Duodenal mucosa (tissue), 2 donors: ENCODE results near the gene HNRNPM.

Experiments used
- H3K27ac ChIP-seq: one replicate; pipeline ENCODE4 v1.7.0; 2013; ENCODE audit warnings: low read depth, low read length
- H3K27me3 ChIP-seq, 2 donors: one replicate each; pipeline ENCODE4 v1.7.0; 2013; ENCODE audit warnings: low read length in 2 of 2, control low read depth in 1 of 2; ENCODE audit not compliant: insufficient read depth in 2 of 2, control insufficient read depth in 1 of 2
- H3K36me3 ChIP-seq, 2 donors: one replicate each; pipeline ENCODE4 v1.7.0; 2013; ENCODE audit warnings: low read length in 2 of 2, control low read depth in 1 of 2; ENCODE audit not compliant: insufficient read depth in 2 of 2, control insufficient read depth in 1 of 2
- H3K4me1 ChIP-seq, 2 donors: one replicate each; pipeline ENCODE4 v1.7.0; 2013; ENCODE audit warnings: low read length in 2 of 2, control low read depth in 1 of 2; ENCODE audit not compliant: insufficient read depth in 2 of 2, control insufficient read depth in 1 of 2
- H3K4me3 ChIP-seq, 2 donors: one replicate each; pipeline ENCODE4 v1.7.0; 2013; ENCODE audit warnings: low read length in 2 of 2, low read depth in 1 of 2
- H3K9ac ChIP-seq, 2 donors: one replicate each; pipeline ENCODE4 v1.7.0; 2013; ENCODE audit warnings: low read length in 2 of 2, low read depth in 1 of 2
- H3K9me3 ChIP-seq, 2 donors: one replicate each; pipeline ENCODE4 v1.7.0; 2013; ENCODE audit warnings: low read length in 2 of 2, control low read depth in 1 of 2; ENCODE audit not compliant: control insufficient read depth in 1 of 2

HNRNPM gene

GRCh38 chr19:8449830-8450229 lies 5.1 kb downstream of the HNRNPM start:
- peak overlapping the region in 1 of 2 donors; percentile 1 for H3K4me3 ChIP-seq
- no peaks in the 10 kb centered on the region for H3K27me3 ChIP-seq
- no peak overlapping the region for H3K9ac ChIP-seq
- peaks cover 51% of the 10 kb centered on the region in 2 donors for H3K4me1 ChIP-seq
- no peaks in the 10 kb centered on the region for H3K9me3 ChIP-seq
- H3K36me3 ChIP-seq: peaks cover 0 to 10% of the 10 kb centered on the region in 2 donors
- H3K27ac ChIP-seq: no peak overlapping the region

- no peaks in the 10 kb centered on the region for H3K9me3 ChIP-seq
Observed at GRCh38 chr19:8451377-8451776, 6.6 kb downstream of the HNRNPM start.

DNA sequence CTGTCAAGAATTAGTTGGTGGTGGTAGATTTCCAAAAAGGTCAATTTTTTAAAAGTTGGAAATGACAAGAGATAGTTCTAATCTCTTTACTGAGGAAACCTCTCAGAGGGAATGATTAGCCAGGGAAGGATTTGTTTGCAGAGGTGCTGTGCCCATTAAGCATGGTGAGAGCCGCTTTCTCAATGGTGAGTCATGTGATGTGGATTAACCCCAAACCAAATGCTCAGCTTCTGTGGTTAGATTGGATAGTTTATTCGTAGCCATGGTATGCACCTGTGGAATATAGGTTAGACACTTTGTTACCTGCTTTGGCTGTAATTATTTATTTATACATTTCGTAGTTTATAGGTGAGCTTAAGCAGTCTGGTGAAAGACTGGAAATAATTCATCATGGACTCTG lies 7.1 kb downstream of the HNRNPM start:
- Histone ChIP-seq H3K4me3 (no peak overlapping the region), H3K36me3 (peaks cover 16 to 27% of the 10 kb centered on the region in 2 donors), H3K9me3 (no peaks in the 10 kb centered on the region), H3K27me3 (no peaks in the 10 kb centered on the region), H3K9ac (no peak overlapping the region), H3K27ac (no peak overlapping the region), H3K4me1 (peaks cover 37 to 39% of the 10 kb centered on the region in 2 donors)

More at GRCh38 chr19:8451377-8451776, 6.6 kb downstream of the HNRNPM start:
- Histone ChIP-seq H3K36me3 (peaks cover 11 to 22% of the 10 kb centered on the region in 2 donors), H3K4me1 (peaks cover 42 to 44% of the 10 kb centered on the region in 2 donors), H3K9ac (no peak overlapping the region), H3K4me3 (no peak overlapping the region), H3K27me3 (no peaks in the 10 kb centered on the region), H3K27ac (no peak overlapping the region)

GRCh38 chr19:8452446-8453123 lies 7.8 kb downstream of the HNRNPM start:
- H3K4me1 ChIP-seq: peaks cover 31 to 33% of the 10 kb centered on the region in 2 donors
- H3K4me3 ChIP-seq: no peak overlapping the region
- no peak overlapping the region for H3K27ac ChIP-seq

DNA sequence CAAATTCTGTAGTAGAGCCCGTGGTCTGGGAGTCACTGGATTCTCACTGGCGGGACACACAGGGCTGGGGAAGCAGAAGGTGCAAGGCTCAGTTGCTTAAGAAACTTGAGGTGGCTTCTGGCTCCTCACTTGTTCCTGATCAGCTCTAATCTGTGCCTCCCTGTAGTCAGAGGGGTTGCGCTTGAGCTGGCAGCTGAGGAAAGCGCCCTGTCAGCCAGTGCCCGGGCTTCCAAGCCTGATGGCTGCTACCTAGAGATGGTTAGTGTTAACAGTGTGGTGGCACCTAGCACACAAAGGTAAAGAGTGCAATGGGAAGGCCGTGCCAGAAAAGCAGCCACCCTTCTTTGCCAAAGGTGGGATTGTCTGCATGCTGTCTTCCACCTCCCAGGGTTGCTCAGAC lies 8.8 kb downstream of the HNRNPM start:
- Histone ChIP-seq H3K36me3 (peaks cover 18 to 31% of the 10 kb centered on the region in 2 donors), H3K4me3 (no peak overlapping the region), H3K9me3 (no peaks in the 10 kb centered on the region), H3K4me1 (peaks cover 33 to 41% of the 10 kb centered on the region in 2 donors), H3K27ac (no peak overlapping the region), H3K9ac (no peak overlapping the region), H3K27me3 (no peaks in the 10 kb centered on the region)

More at GRCh38 chr19:8452446-8453123, 7.8 kb downstream of the HNRNPM start:
- H3K9me3 ChIP-seq: no peaks in the 10 kb centered on the region
- no peak overlapping the region for H3K9ac ChIP-seq
- H3K36me3 ChIP-seq: peaks cover 18 to 31% of the 10 kb centered on the region in 2 donors
- no peaks in the 10 kb centered on the region for H3K27me3 ChIP-seq

- peaks cover 18 to 34% of the 10 kb centered on the region in 2 donors for H3K36me3 ChIP-seq
- H3K4me3 ChIP-seq: no peak overlapping the region
- peaks cover 31 to 40% of the 10 kb centered on the region in 2 donors for H3K4me1 ChIP-seq
- H3K27me3 ChIP-seq: no peaks in the 10 kb centered on the region
- no peaks in the 10 kb centered on the region for H3K9me3 ChIP-seq
- no peak overlapping the region for H3K9ac ChIP-seq
- no peak overlapping the region for H3K27ac ChIP-seq
Observed at GRCh38 chr19:8454218-8454617, 9.4 kb downstream of the HNRNPM start.

- Histone ChIP-seq H3K4me3 (no peak overlapping the region), H3K9me3 (no peaks in the 10 kb centered on the region), H3K4me1 (peaks cover 31 to 41% of the 10 kb centered on the region in 2 donors), H3K36me3 (peaks cover 18 to 37% of the 10 kb centered on the region in 2 donors), H3K27me3 (no peaks in the 10 kb centered on the region), H3K27ac (no peak overlapping the region), H3K9ac (no peak overlapping the region)
Observed at GRCh38 chr19:8455018-8455417, 10.2 kb downstream of the HNRNPM start.

DNA sequence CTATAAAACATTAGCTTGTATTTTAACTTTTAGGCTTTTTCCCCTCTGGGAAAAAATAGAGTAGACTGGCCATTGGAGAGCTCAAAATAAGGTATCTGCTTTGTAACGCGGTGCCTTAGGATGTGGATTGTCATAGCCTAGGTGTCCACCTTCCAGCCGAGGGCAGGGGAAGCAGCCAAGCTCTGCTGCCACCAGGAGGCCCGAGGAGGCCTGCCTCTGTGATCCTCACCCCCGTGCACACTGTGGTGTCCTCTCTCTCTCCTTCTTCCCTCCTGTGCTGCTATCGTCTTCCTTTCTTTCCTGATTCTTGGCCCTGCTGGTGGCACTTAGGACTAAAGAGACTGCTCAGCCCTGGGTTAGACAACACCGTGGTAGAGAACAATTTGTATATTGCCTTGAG lies 11.3 kb downstream of the HNRNPM start:
- Histone ChIP-seq H3K27ac (no peak overlapping the region), H3K27me3 (no peaks in the 10 kb centered on the region), H3K36me3 (peaks cover 18 to 39% of the 10 kb centered on the region in 2 donors), H3K9me3 (no peaks in the 10 kb centered on the region), H3K9ac (no peak overlapping the region), H3K4me1 (peaks cover 40 to 46% of the 10 kb centered on the region in 2 donors), H3K4me3 (no peak overlapping the region)

DNA sequence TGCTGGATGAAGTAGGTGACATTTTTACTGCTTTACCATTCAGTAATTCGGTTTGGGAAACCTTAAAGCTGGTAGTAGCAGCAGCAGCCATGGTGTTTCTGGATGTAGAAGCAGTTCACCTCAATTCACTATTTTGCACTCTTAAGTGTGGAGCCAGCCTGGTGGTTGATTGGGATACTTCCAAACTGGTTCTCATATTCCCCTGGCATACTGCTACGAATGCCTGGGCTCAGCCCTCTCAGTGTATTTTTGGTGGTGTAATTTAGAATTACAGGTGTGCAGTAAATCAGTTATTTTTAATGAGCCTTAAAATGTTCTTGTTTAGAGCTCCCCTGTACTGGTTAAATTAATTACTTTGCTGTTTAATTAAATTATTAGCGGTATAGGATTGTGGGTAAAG lies 12.4 kb downstream of the HNRNPM start:
- H3K27me3 ChIP-seq: no peaks in the 10 kb centered on the region
- no peaks in the 10 kb centered on the region for H3K9me3 ChIP-seq
- peaks cover 30 to 34% of the 10 kb centered on the region in 2 donors for H3K4me1 ChIP-seq
- H3K36me3 ChIP-seq: peaks cover 18 to 34% of the 10 kb centered on the region in 2 donors
- no peak overlapping the region for H3K4me3 ChIP-seq
- H3K9ac ChIP-seq: no peak overlapping the region
- no peak overlapping the region for H3K27ac ChIP-seq

- no peak overlapping the region for H3K9ac ChIP-seq
- H3K9me3 ChIP-seq: no peaks in the 10 kb centered on the region
- peaks cover 25 to 30% of the 10 kb centered on the region in 2 donors for H3K4me1 ChIP-seq
- no peaks in the 10 kb centered on the region for H3K27me3 ChIP-seq
- no peak overlapping the region for H3K27ac ChIP-seq
- peaks cover 18 to 40% of the 10 kb centered on the region in 2 donors for H3K36me3 ChIP-seq
- no peak overlapping the region for H3K4me3 ChIP-seq
Observed at GRCh38 chr19:8457827-8458226, 13.1 kb downstream of the HNRNPM start.
